AG09309 (cell line): Measurements from ENCODE around the gene FNIP2.
"Not testable (repeated sequence)": the region's sequence is repeated elsewhere in the genome, so short reads cannot be mapped to it uniquely, and the experiment has no call there.

Experiments
- DNase-seq: peaks from one replicate; pipeline ENCODE4 v3.0.0-alpha.2; 2010; ENCODE audit warnings: low read depth
- H3K4me3 ChIP-seq: 2 replicates; pipeline ENCODE4 v1.5.1; 2011; ENCODE audit warnings: mild to moderate bottlenecking, low read depth, low read length, moderate library complexity; ENCODE audit not compliant: control insufficient read depth
- TF ChIP-seq, protein P1 (sequence below): IDR thresholded peaks from 2 replicates; pipeline ENCODE4 v1.5.1; 2011; ENCODE audit warnings: mild to moderate bottlenecking, low read depth, low read length, inconsistent platforms; ENCODE audit not compliant: insufficient read depth, control insufficient read depth; ENCODE audit errors: missing control alignments

FNIP2 gene

DNA sequence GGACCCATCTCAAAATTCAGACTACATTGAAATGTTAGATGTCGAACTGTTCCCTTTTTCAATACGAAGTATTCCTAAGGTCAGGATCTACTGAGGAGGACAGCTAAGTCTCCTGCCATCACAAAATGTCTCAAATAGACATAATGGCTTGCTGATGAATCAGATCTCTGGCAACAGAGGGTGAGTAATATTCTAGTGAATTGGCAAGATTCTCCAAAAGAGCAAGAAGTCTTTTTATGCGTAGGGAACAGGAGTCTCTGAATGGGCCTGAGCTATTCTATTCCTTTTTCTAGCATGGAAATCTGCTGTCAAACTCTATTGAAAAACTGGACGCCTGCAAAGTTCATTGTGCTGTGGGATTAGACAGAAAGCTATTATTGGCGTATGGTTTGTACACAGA, 145.4 kb downstream of the FNIP2 start:
- H3K4me3 ChIP-seq, result no peak overlapping the region
- TF ChIP-seq, protein P1, sequence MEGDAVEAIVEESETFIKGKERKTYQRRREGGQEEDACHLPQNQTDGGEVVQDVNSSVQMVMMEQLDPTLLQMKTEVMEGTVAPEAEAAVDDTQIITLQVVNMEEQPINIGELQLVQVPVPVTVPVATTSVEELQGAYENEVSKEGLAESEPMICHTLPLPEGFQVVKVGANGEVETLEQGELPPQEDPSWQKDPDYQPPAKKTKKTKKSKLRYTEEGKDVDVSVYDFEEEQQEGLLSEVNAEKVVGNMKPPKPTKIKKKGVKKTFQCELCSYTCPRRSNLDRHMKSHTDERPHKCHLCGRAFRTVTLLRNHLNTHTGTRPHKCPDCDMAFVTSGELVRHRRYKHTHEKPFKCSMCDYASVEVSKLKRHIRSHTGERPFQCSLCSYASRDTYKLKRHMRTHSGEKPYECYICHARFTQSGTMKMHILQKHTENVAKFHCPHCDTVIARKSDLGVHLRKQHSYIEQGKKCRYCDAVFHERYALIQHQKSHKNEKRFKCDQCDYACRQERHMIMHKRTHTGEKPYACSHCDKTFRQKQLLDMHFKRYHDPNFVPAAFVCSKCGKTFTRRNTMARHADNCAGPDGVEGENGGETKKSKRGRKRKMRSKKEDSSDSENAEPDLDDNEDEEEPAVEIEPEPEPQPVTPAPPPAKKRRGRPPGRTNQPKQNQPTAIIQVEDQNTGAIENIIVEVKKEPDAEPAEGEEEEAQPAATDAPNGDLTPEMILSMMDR, result no peak
- peak; percentile 69 for DNase-seq

DNA sequence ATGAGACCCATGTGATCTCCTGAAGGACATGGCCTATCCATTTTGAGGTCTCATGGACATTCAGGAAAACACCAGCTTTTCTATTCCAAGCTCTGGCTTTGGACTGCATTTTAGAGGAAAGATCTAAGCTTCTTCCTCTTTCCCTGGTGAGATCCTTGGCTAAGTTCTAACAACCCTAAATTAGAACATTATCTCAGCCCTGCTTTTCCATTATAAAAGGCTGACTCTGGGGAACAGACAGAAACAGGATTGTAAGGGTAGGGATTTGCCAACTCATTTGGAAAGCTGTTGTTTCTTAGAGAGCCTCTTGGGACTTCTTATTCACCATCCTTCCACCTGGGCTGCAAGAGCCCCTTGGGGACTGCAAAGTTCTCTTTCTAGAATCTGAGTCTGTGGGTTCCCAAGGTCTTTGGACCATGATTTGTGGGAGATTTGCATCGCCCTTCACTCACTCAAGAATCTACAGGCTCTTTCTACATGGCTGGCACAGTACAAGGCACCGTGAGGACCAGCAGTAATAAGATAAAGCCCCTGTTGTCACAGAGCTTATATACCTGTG, 146.9 kb downstream of the FNIP2 start:
- no peak overlapping the region for H3K4me3 ChIP-seq
- TF ChIP-seq, protein P1, result no peak
- no peak for DNase-seq

DNA sequence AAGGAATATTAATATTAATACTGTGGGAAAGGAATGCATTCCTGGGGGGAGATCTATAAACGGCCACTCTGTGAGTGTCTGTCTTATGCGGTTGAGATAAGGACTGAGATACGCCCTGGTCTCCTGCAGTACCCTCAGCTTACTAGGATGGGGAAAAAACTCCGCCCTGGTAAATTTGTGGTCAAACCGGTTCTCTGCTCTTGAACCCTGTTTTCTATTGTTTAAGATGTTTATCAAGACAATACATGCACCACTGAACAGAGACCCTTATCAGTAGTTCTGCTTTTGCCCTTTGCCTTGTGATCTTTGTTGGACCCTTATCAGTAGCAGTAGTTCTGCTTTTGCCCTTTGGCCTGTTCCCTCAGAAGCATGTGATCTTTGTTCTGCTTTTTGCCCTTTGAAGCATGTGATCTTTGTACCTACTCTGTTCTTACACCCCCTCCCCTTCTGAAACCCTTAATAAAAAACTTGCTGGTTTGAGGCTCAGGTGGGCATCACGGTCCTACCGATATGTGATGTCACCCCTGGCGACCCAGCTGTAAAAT, 151.7 kb downstream of the FNIP2 start:
- DNase-seq, result not testable (repeated sequence)

DNA sequence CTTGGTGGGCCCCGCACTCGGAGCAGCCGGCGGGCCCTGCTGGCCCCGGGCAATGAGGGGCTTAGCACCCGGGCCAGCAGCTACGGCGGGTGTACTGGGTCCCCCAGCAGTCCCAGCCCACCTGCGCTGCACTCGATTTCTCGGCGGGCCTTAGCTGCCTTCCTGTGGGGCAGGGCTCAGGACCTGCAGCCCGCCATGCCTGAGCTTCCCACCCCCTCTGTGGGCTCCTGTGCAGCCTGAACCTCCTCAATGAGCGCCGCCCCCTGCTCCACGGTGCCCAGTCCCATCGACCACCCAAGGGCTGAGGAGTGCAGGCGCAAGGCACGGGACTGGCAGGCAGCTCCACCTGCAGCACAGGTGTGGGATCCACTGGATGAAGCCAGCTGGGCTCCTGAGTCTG, 158.9 kb downstream of the FNIP2 start:
- not testable (repeated sequence) for H3K4me3 ChIP-seq, DNase-seq

More for the DNA sequence above, 151.7 kb downstream of the FNIP2 start:
- not testable (repeated sequence) for H3K4me3 ChIP-seq

DNA sequence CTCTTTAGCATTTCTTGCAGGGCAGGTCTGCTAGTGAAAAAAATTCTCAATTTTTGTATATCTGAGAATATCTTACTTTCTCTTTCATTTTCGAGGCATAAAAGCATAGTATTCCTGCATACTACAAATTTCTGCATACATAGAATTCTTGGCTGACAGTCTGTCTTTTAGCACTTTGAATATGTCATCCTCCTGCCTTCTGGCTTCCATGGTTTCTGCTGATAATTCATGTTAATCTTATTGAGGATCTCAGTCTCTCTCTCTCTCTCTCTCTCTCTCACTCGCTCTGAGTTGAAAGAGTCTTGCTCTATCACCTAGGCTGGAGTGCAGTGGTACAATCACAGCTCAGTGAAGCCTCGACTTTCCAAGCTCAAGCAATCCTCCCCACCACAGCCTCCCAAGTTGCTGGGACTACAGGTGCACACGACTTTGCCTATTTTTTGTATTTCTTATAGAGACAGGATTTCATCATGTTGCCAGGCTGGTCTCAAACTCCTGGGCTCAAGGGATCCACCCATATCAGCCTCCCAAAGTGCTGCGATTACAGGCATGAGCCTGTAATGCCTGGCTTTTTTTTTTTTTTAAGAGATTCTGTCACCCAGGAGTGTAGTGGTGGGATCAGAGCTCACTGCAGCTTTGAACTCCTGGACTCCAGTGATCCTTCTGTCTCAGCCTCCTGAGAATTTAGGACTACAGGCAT, 161.3 kb downstream of the FNIP2 start:
- TF ChIP-seq, protein P1, result no peak
- no peak for DNase-seq
- no peak overlapping the region for H3K4me3 ChIP-seq

DNA sequence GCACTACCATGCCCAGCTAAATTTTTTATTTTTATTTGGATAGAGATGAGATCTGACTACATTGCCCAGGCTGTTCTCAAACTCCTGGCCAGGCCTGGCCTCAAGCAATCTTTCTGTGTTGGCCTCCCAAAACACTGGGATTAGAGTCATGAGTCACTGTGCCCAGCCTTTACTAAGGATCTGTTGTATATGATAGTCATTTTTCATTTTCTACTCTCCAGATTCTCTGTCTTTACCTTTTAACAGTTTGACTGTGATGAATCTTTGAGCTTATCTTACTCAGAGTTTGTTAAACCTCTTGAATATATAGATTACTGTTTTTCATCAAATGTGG, 161.8 kb downstream of the FNIP2 start:
- DNase-seq, result no peak
- TF ChIP-seq, protein P1, result no peak

DNA sequence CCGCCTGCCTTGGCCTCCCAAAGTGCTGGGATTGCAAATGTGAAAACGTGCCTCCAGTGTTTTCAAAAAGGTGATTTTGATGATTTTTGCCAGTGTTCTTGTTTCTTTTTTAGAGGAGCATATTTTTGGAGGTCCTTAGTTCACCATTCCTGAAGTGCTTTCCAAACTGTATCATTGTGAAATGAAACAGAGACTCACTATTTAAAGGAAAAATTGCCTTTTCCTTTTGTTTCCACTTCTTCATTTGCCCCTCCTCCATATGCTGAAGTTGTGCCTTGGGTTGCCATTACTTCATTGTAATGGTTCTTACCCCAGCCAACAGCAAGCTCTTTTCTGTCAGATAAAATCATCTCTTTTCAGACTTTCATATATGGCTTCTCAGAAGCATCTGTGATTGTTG, 164.4 kb downstream of the FNIP2 start:
- no peak for DNase-seq

More for the DNA sequence above, 161.8 kb downstream of the FNIP2 start:
- no peak overlapping the region for H3K4me3 ChIP-seq

More for the DNA sequence above, 164.4 kb downstream of the FNIP2 start:
- H3K4me3 ChIP-seq, result no peak overlapping the region
- TF ChIP-seq, protein P1, result no peak
